ENCODE results near the gene CPA3.

CPA3 gene

GRCh38 chr3:148931574-148931973 is 66.5 kb downstream of the CPA3 start:
- H3K4me3 ChIP-seq (ENCODE audit: low read depth in 1 of 5, low read length in 5 of 5), result no peak overlapping the region
- no peak overlapping the region for H3K9ac ChIP-seq (ENCODE audit: low read length in 5 of 5)
- H3K27me3 ChIP-seq (ENCODE audit: control insufficient read depth in 5 of 5, insufficient read depth in 4 of 5, low read length in 5 of 5), result no peaks in the 10 kb centered on the region
- no peak overlapping the region for H3K27ac ChIP-seq (ENCODE audit: low read depth, low read length)
- no peaks in the 10 kb centered on the region for H3K9me3 ChIP-seq (ENCODE audit: control insufficient read depth in 5 of 5, low read length in 5 of 5)
- no peaks in the 10 kb centered on the region for H3K36me3 ChIP-seq (ENCODE audit: control insufficient read depth in 5 of 5, insufficient read depth in 5 of 5, low read length in 5 of 5)
- no peaks in the 10 kb centered on the region for H3K4me1 ChIP-seq (ENCODE audit: control insufficient read depth in 5 of 5, insufficient read depth in 5 of 5, low read length in 5 of 5)

GRCh38 chr3:148932972-148933371 is 67.9 kb downstream of the CPA3 start:
- H3K9me3 ChIP-seq (ENCODE audit: control insufficient read depth in 5 of 5, low read length in 5 of 5), result no peaks in the 10 kb centered on the region
- H3K9ac ChIP-seq (ENCODE audit: low read length in 5 of 5), result no peak overlapping the region
- H3K27me3 ChIP-seq (ENCODE audit: control insufficient read depth in 5 of 5, insufficient read depth in 4 of 5, low read length in 5 of 5), result no peaks in the 10 kb centered on the region
- no peaks in the 10 kb centered on the region for H3K4me1 ChIP-seq (ENCODE audit: control insufficient read depth in 5 of 5, insufficient read depth in 5 of 5, low read length in 5 of 5)
- H3K36me3 ChIP-seq (ENCODE audit: control insufficient read depth in 5 of 5, insufficient read depth in 5 of 5, low read length in 5 of 5), result no peaks in the 10 kb centered on the region
- H3K4me3 ChIP-seq (ENCODE audit: low read depth in 1 of 5, low read length in 5 of 5), result no peak overlapping the region
- H3K27ac ChIP-seq (ENCODE audit: low read depth, low read length), result no peak overlapping the region

GRCh38 chr3:148937467-148938255 is 72.6 kb downstream of the CPA3 start:
- H3K27me3 ChIP-seq (ENCODE audit: control insufficient read depth in 5 of 5, insufficient read depth in 4 of 5, low read length in 5 of 5), result no peaks in the 10 kb centered on the region
- no peaks in the 10 kb centered on the region for H3K4me1 ChIP-seq (ENCODE audit: control insufficient read depth in 5 of 5, insufficient read depth in 5 of 5, low read length in 5 of 5)
- H3K27ac ChIP-seq (ENCODE audit: low read depth, low read length), result no peak overlapping the region
- no peak overlapping the region for H3K4me3 ChIP-seq (ENCODE audit: low read depth in 1 of 5, low read length in 5 of 5)
- no peaks in the 10 kb centered on the region for H3K36me3 ChIP-seq (ENCODE audit: control insufficient read depth in 5 of 5, insufficient read depth in 5 of 5, low read length in 5 of 5)
- no peak overlapping the region for H3K9ac ChIP-seq (ENCODE audit: low read length in 5 of 5)
- no peaks in the 10 kb centered on the region for H3K9me3 ChIP-seq (ENCODE audit: control insufficient read depth in 5 of 5, low read length in 5 of 5)

GRCh38 chr3:148938306-148938705 is 73.2 kb downstream of the CPA3 start:
- Histone ChIP-seq H3K4me3 (ENCODE audit: low read depth in 1 of 5, low read length in 5 of 5) (no peak overlapping the region), H3K36me3 (ENCODE audit: control insufficient read depth in 5 of 5, insufficient read depth in 5 of 5, low read length in 5 of 5) (no peaks in the 10 kb centered on the region)

GRCh38 chr3:148938936-148939335 is 73.8 kb downstream of the CPA3 start:
- no peaks in the 10 kb centered on the region for H3K27me3 ChIP-seq (ENCODE audit: control insufficient read depth in 5 of 5, insufficient read depth in 4 of 5, low read length in 5 of 5)
- H3K4me1 ChIP-seq (ENCODE audit: control insufficient read depth in 5 of 5, insufficient read depth in 5 of 5, low read length in 5 of 5), result peaks cover 0 to 2% (median 0%) of the 10 kb centered on the region in 5 donors
- H3K9ac ChIP-seq (ENCODE audit: low read length in 5 of 5), result no peak overlapping the region
- H3K4me3 ChIP-seq (ENCODE audit: low read depth in 1 of 5, low read length in 5 of 5), result no peak overlapping the region
- no peaks in the 10 kb centered on the region for H3K9me3 ChIP-seq (ENCODE audit: control insufficient read depth in 5 of 5, low read length in 5 of 5)
- H3K27ac ChIP-seq (ENCODE audit: low read depth, low read length), result no peak overlapping the region
- no peaks in the 10 kb centered on the region for H3K36me3 ChIP-seq (ENCODE audit: control insufficient read depth in 5 of 5, insufficient read depth in 5 of 5, low read length in 5 of 5)

More at GRCh38 chr3:148938306-148938705, 73.2 kb downstream of the CPA3 start:
- no peak overlapping the region for H3K9ac ChIP-seq (ENCODE audit: low read length in 5 of 5)
- no peaks in the 10 kb centered on the region for H3K9me3 ChIP-seq (ENCODE audit: control insufficient read depth in 5 of 5, low read length in 5 of 5)
- peaks cover 0 to under 1% (median 0%) of the 10 kb centered on the region in 5 donors for H3K4me1 ChIP-seq (ENCODE audit: control insufficient read depth in 5 of 5, insufficient read depth in 5 of 5, low read length in 5 of 5)
- H3K27me3 ChIP-seq (ENCODE audit: control insufficient read depth in 5 of 5, insufficient read depth in 4 of 5, low read length in 5 of 5), result no peaks in the 10 kb centered on the region
- no peak overlapping the region for H3K27ac ChIP-seq (ENCODE audit: low read depth, low read length)

GRCh38 chr3:148940983-148941382 is 75.9 kb downstream of the CPA3 start:
- H3K27ac ChIP-seq (ENCODE audit: low read depth, low read length), result no peak overlapping the region
- H3K36me3 ChIP-seq (ENCODE audit: control insufficient read depth in 5 of 5, insufficient read depth in 5 of 5, low read length in 5 of 5), result no peaks in the 10 kb centered on the region
- H3K9me3 ChIP-seq (ENCODE audit: control insufficient read depth in 5 of 5, low read length in 5 of 5), result no peaks in the 10 kb centered on the region
- no peak overlapping the region for H3K9ac ChIP-seq (ENCODE audit: low read length in 5 of 5)
- no peak overlapping the region for H3K4me3 ChIP-seq (ENCODE audit: low read depth in 1 of 5, low read length in 5 of 5)
- H3K27me3 ChIP-seq (ENCODE audit: control insufficient read depth in 5 of 5, insufficient read depth in 4 of 5, low read length in 5 of 5), result no peaks in the 10 kb centered on the region
- H3K4me1 ChIP-seq (ENCODE audit: control insufficient read depth in 5 of 5, insufficient read depth in 5 of 5, low read length in 5 of 5), result peaks cover 0 to 2% (median 0%) of the 10 kb centered on the region in 5 donors

- Histone ChIP-seq H3K27me3 (ENCODE audit: control insufficient read depth in 5 of 5, insufficient read depth in 4 of 5, low read length in 5 of 5) (no peaks in the 10 kb centered on the region), H3K9ac (ENCODE audit: low read length in 5 of 5) (no peak overlapping the region), H3K36me3 (ENCODE audit: control insufficient read depth in 5 of 5, insufficient read depth in 5 of 5, low read length in 5 of 5) (no peaks in the 10 kb centered on the region), H3K27ac (ENCODE audit: low read depth, low read length) (no peak overlapping the region), H3K9me3 (ENCODE audit: control insufficient read depth in 5 of 5, low read length in 5 of 5) (no peaks in the 10 kb centered on the region), H3K4me3 (ENCODE audit: low read depth in 1 of 5, low read length in 5 of 5) (no peak overlapping the region), H3K4me1 (ENCODE audit: control insufficient read depth in 5 of 5, insufficient read depth in 5 of 5, low read length in 5 of 5) (peaks cover 0 to 4% (median 0%) of the 10 kb centered on the region in 5 donors)
Measured at GRCh38 chr3:148943506-148944205, 78.6 kb downstream of the CPA3 start.

- Histone ChIP-seq H3K4me3 (ENCODE audit: low read depth in 1 of 5, low read length in 5 of 5) (no peak overlapping the region), H3K9ac (ENCODE audit: low read length in 5 of 5) (no peak overlapping the region), H3K4me1 (ENCODE audit: control insufficient read depth in 5 of 5, insufficient read depth in 5 of 5, low read length in 5 of 5) (peaks cover 0 to 4% (median 0%) of the 10 kb centered on the region in 5 donors), H3K36me3 (ENCODE audit: control insufficient read depth in 5 of 5, insufficient read depth in 5 of 5, low read length in 5 of 5) (no peaks in the 10 kb centered on the region), H3K27me3 (ENCODE audit: control insufficient read depth in 5 of 5, insufficient read depth in 4 of 5, low read length in 5 of 5) (no peaks in the 10 kb centered on the region), H3K27ac (ENCODE audit: low read depth, low read length) (no peak overlapping the region), H3K9me3 (ENCODE audit: control insufficient read depth in 5 of 5, low read length in 5 of 5) (no peaks in the 10 kb centered on the region)
Measured at GRCh38 chr3:148945116-148945515, 80.0 kb downstream of the CPA3 start.

All from subcutaneous abdominal adipose tissue (tissue), 5 donors.